Upper lobe of left lung (tissue), 6 donors: ENCODE data around the gene TBXAS1. TPM values are rescaled to one million over a fixed set of nuclear protein-coding genes. Genes with fewer than 3 reads are reported as not detected.
A peak's percentile ranks its signal among the peaks of the same experiment; 100 is the strongest.

Experiments
- ATAC-seq, 2 donors: fragments of 200-7000 bp; cut with Tn5 transposase; one replicate each; pipeline ENCODE4 v1.9.1; 2022; ENCODE audit warnings: mild to moderate bottlenecking in 2 of 2, moderate library complexity in 2 of 2; ENCODE audit not compliant: low FRiP score in 2 of 2
- DNase-seq, 2 donors: peaks; one replicate each; pipeline ENCODE4 v3.0.0-alpha.2; 2019 to 2020
- H3K27ac ChIP-seq, 4 donors: fragments of 200-600 bp; sonication (generic); one replicate each; pipeline ENCODE4 v1.5.1; 2016 to 2019
- H3K27me3 ChIP-seq, 4 donors: fragments of 200-600 bp; sonication (generic); one replicate each; pipeline ENCODE4 v1.5.1; 2017 to 2019
- H3K36me3 ChIP-seq, 4 donors: fragments of 200-600 bp; sonication (generic); one replicate each; pipeline ENCODE4 v1.5.1; 2016 to 2019
- H3K4me1 ChIP-seq, 4 donors: fragments of 200-600 bp; sonication (generic); one replicate each; pipeline ENCODE4 v1.5.1; 2018 to 2019
- H3K4me3 ChIP-seq, 4 donors: fragments of 200-600 bp; sonication (generic); one replicate each; pipeline ENCODE4 v1.5.1; 2017 to 2019; ENCODE audit warnings: mild to moderate bottlenecking in 2 of 4, moderate library complexity in 1 of 4
- H3K9me3 ChIP-seq, 4 donors: fragments of 200-600 bp; sonication (generic); one replicate each; pipeline ENCODE4 v1.5.1; 2018 to 2019
- EP300 ChIP-seq, 4 donors: sonication (generic); formaldehyde crosslinking; IDR thresholded peaks; one replicate each; pipeline ENCODE4 v1.5.1; 2017; ENCODE audit warnings: antibody characterized with exemption in 4 of 4, control low read depth in 2 of 4
- POLR2A ChIP-seq, 4 donors: fragments of 450-650 bp; IDR thresholded peaks; one replicate each; pipeline ENCODE4 v1.5.1; 2016 to 2017; ENCODE audit warnings: antibody characterized with exemption in 4 of 4, mild to moderate bottlenecking in 2 of 4
- POLR2AphosphoS5 ChIP-seq, 2 donors: sonication (generic); formaldehyde crosslinking; IDR thresholded peaks; one replicate each; pipeline ENCODE4 v1.5.1; 2017; ENCODE audit warnings: antibody characterized with exemption in 2 of 2
- WGBS, 2 donors: methylation state at CpG; one replicate each; pipeline ENCODE4 v1.1.5; 2017 to 2018; 5-methylcytosine and 5-hydroxymethylcytosine counted together
- total RNA-seq, 6 donors: library from RNA; depleted of rRNA in 4 of 6; stranded (reverse); fragments of >200 nt in 4 of 6; gene quantifications; one replicate each; pipeline versions ENCODE4 v1.1.0 to v1.2.1, GENCODE V29; 2016 to 2021
- TF ChIP-seq, protein P1 (sequence below), 6 experiments: fragments of 450-650 bp in 4 of 6; fragments of 200-600 bp in 2 of 6; sonication (generic) in 2 of 6; IDR thresholded peaks; one replicate each; pipeline ENCODE4 v1.5.1; 2016 to 2019; ENCODE audit warnings: antibody characterized with exemption in 6 of 6
- donor health status: DM: no; HTN: no; CAD: no; lungs with moderate emphysema.
- donor health status: DM: no; HTN: yes; CAD: no; lungs with severe emphysema.

The TBXAS1 gene
- total RNA-seq, 6 donors from 2014 or later = 62.8 to 317 (median 85.6) TPM

DNA sequence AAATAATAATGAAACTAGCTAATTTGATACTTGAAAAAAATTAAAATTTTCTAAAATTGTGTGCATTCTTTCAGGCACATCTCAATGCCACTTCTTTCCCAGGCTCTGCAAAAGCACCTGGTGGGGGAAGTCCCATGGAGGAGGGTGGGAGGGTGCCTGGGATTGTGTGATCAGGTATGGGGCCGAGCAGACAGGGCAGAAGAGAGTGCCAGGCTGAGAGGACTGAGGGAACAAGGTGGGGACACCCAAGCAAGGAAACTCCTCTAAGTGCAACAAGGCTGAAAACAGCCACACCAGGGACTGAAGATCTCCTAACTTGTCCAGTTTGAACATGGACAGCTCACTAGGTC is 219.9 kb downstream of the TBXAS1 start:
- H3K27me3 ChIP-seq = no peaks in the 10 kb centered on the region
- H3K9me3 ChIP-seq = no peaks in the 10 kb centered on the region
- no peak for ATAC-seq
- TF ChIP-seq POLR2AphosphoS5 (IDR thresholded peaks at IDR 0.05) (no peak), POLR2A (IDR thresholded peaks at IDR 0.05) (no peak), EP300 (IDR thresholded peaks at IDR 0.05) (no peak)
- TF ChIP-seq, protein P1, sequence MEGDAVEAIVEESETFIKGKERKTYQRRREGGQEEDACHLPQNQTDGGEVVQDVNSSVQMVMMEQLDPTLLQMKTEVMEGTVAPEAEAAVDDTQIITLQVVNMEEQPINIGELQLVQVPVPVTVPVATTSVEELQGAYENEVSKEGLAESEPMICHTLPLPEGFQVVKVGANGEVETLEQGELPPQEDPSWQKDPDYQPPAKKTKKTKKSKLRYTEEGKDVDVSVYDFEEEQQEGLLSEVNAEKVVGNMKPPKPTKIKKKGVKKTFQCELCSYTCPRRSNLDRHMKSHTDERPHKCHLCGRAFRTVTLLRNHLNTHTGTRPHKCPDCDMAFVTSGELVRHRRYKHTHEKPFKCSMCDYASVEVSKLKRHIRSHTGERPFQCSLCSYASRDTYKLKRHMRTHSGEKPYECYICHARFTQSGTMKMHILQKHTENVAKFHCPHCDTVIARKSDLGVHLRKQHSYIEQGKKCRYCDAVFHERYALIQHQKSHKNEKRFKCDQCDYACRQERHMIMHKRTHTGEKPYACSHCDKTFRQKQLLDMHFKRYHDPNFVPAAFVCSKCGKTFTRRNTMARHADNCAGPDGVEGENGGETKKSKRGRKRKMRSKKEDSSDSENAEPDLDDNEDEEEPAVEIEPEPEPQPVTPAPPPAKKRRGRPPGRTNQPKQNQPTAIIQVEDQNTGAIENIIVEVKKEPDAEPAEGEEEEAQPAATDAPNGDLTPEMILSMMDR (IDR thresholded peaks at IDR 0.05) = no peak
- H3K4me3 ChIP-seq = no peak overlapping the region
- peaks cover 0 to 43% (median 6%) of the 10 kb centered on the region in 4 donors for H3K36me3 ChIP-seq
- H3K4me1 ChIP-seq = peaks cover 8 to 25% (median 17%) of the 10 kb centered on the region in 4 donors
- no peak for DNase-seq
- 63 to 71% methylated on average over 1 of the region's 1 CpG for WGBS, 2 donors
- H3K27ac ChIP-seq = peak overlapping the region in 2 of 4 donors; percentile 64 to 70

DNA sequence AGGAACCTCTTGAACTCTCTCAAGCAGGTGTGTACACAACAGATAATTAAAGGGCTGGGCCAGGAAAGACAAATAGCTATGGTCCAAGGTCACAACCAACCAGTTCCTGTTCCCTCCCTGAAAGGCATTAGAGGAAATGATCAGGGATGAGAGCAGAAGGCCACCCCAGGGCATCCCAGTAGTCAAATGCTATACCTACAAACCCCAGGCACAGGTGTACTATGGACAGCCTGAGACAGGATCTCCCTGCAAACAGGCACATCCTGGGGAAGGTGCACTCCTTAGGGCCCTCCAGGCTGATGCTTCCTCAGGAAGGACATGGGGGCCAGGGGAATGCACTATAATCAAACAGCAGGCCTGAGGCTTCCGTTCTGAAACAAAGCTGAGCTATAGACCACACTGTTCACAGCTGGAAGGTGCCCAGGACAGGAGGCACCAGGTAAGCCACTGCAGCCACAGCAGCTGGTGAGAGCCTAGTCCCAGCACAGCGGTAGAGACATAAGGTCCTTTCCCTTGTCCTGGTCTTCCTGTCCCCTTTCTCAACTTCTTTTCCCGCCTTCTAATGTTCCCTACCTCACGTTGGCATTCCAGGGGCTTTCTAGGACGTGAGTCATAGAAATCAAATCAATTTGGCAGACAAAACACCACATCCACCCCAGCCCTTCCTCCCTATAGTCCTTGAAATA is 220.4 kb downstream of the TBXAS1 start:
- no peak for DNase-seq
- Histone ChIP-seq H3K36me3 (peaks cover 0 to 44% (median 4%) of the 10 kb centered on the region in 4 donors), H3K9me3 (no peaks in the 10 kb centered on the region), H3K27me3 (no peaks in the 10 kb centered on the region), H3K27ac (peak overlapping the region in 3 of 4 donors; percentile 1 to 70 (median 64)), H3K4me3 (no peak overlapping the region), H3K4me1 (peaks cover 8 to 31% (median 19%) of the 10 kb centered on the region in 4 donors)
- TF ChIP-seq POLR2A (IDR thresholded peaks at IDR 0.05) = no peak
- no peak for TF ChIP-seq POLR2AphosphoS5 (IDR thresholded peaks at IDR 0.05)
- no peak for TF ChIP-seq EP300 (IDR thresholded peaks at IDR 0.05)
- TF ChIP-seq, protein P1 (IDR thresholded peaks at IDR 0.05) = no peak
- ATAC-seq = peak; percentile 31 to 35
- WGBS, 2 donors = 63 to 72% methylated on average over 5 of the region's 5 CpGs

DNA sequence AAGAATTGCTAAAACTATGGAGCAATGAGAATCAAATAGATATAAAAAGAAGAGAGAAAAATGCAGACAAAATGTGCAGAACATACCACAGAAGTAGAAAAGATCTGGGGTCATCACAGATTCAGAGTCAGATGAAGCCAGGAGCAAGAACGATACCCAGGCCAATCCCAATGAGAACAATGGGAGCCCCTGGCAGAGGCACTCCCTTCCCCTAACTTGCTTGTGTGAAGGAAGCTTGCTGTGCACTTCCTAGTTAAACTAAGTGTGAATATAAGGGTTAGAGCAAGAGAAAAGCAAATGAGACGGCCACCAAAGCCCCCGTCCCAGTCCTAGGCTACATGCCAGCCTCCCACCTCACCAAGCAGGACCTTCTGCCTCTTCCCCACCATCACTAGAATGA is 221.0 kb downstream of the TBXAS1 start:
- peak overlapping the region in 3 of 4 donors; percentile 13 to 70 (median 64) for H3K27ac ChIP-seq
- no peak for ATAC-seq
- no peaks in the 10 kb centered on the region for H3K27me3 ChIP-seq
- no peaks in the 10 kb centered on the region for H3K9me3 ChIP-seq
- no peak for TF ChIP-seq EP300 (IDR thresholded peaks at IDR 0.05)
- no peak for TF ChIP-seq POLR2AphosphoS5 (IDR thresholded peaks at IDR 0.05)
- TF ChIP-seq, protein P1 (IDR thresholded peaks at IDR 0.05) = no peak
- no peak for TF ChIP-seq POLR2A (IDR thresholded peaks at IDR 0.05)
- H3K4me3 ChIP-seq = no peak overlapping the region
- peaks cover 8 to 34% (median 21%) of the 10 kb centered on the region in 4 donors for H3K4me1 ChIP-seq
- peaks cover 0 to 42% (median 3%) of the 10 kb centered on the region in 4 donors for H3K36me3 ChIP-seq
- DNase-seq = no peak
- 70 to 88% methylated on average over 3 of the region's 3 CpGs for WGBS, 2 donors

DNA sequence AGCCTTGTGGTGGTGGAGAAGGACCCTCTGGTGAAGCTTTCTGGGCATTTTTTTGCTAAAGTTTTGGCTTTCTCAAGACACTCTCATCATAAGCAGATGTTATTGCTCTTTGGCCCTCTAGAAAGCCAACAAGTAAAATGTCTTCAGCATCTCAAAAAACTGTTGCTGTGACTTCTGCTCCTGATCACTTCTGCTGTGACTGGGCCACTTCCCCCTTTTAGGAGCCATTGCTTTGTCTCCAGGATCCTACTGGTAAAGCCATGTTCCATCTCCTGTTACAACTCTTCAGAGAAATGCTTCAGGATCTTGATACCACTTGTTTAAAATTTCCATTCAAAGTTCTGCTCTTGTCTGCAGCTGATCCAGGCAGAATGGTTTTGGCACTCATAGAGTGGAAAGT is 222.8 kb downstream of the TBXAS1 start:
- no peak overlapping the region for H3K4me3 ChIP-seq
- H3K4me1 ChIP-seq = peaks cover 8 to 34% (median 21%) of the 10 kb centered on the region in 4 donors
- no peaks in the 10 kb centered on the region for H3K27me3 ChIP-seq
- H3K27ac ChIP-seq = no peak overlapping the region
- TF ChIP-seq POLR2AphosphoS5 (IDR thresholded peaks at IDR 0.05) = no peak
- TF ChIP-seq EP300 (IDR thresholded peaks at IDR 0.05) = no peak
- no peak for TF ChIP-seq POLR2A (IDR thresholded peaks at IDR 0.05)
- TF ChIP-seq, protein P1 (IDR thresholded peaks at IDR 0.05) = no peak
- DNase-seq (no peak), ATAC-seq (no peak)
- H3K36me3 ChIP-seq = peaks cover 0 to 38% (median 5%) of the 10 kb centered on the region in 4 donors
- no peaks in the 10 kb centered on the region for H3K9me3 ChIP-seq
